H1 (cell line): ENCODE data around the gene MYO15A. TPM values are rescaled to one million over a fixed set of nuclear protein-coding genes. Genes with fewer than 3 reads are reported as not detected.

Source experiments
- CTCF ChIA-PET: fragments of 300-600 bp; sonication (Branson Sonifier 250); formaldehyde crosslinking; loops from one replicate; lab custom pipeline; 2021; ENCODE audit not compliant: partially characterized antibody; lab: Charles Lee
- POLR2A ChIA-PET: fragments of 300-600 bp; sonication (Branson Sonifier 250); formaldehyde crosslinking; loops from one replicate; lab custom pipeline; 2021; ENCODE audit warnings: inconsistent platforms; ENCODE audit not compliant: partially characterized antibody; lab: Charles Lee
- DNase-seq, 2 experiments: peaks; one replicate each; pipeline versions ENCODE4 v3.0.0 to v3.0.0-alpha.2; 2010 to 2022; ENCODE audit warnings: low spot score in 2 of 2, low read depth in 1 of 2, mixed read lengths in 1 of 2
- FAIRE-seq: peaks from 2 replicates; lab custom pipeline; 2011; peaks lifted over from hg19 to GRCh38; lab: Jason Lieb, UNC
- H2AFZ ChIP-seq: 2 replicates; pipeline ENCODE4 v1.8.1; 2012; ENCODE audit warnings: low read length, inconsistent platforms
- H2AK5ac ChIP-seq: 2 replicates; pipeline ENCODE4 v1.6.1; 2013; ENCODE audit warnings: low read depth, low read length
- H2BK120ac ChIP-seq: replicated peaks from 2 replicates; pipeline ENCODE3; 2013; ENCODE audit warnings: low read depth, low read length, inconsistent platforms
- H2BK12ac ChIP-seq: 2 replicates; pipeline ENCODE4 v1.6.1; 2013; ENCODE audit warnings: low read depth, low read length
- H2BK15ac ChIP-seq: 2 replicates; pipeline ENCODE4 v1.6.1; 2013; ENCODE audit warnings: low read length
- H2BK20ac ChIP-seq: 2 replicates; pipeline ENCODE4 v1.6.1; 2013; ENCODE audit warnings: low read length
- H2BK5ac ChIP-seq: 2 replicates; pipeline ENCODE4 v1.6.1; 2013; ENCODE audit warnings: low read depth, low read length
- H3K14ac ChIP-seq: 2 replicates; pipeline ENCODE4 v1.6.1; 2013; ENCODE audit warnings: inconsistent platforms; ENCODE audit not compliant: insufficient read length
- H3K18ac ChIP-seq: 2 replicates; pipeline ENCODE4 v1.6.1; 2013; ENCODE audit warnings: low read length; ENCODE audit errors: extremely low read depth
- H3K23ac ChIP-seq: 2 replicates; pipeline ENCODE4 v1.6.1; 2013; ENCODE audit warnings: inconsistent platforms; ENCODE audit not compliant: insufficient read length
- H3K23me2 ChIP-seq: 2 replicates; pipeline ENCODE4 v1.6.1; 2013; ENCODE audit warnings: low read depth, low read length
- H3K27ac ChIP-seq: 2 replicates; pipeline ENCODE4 v1.6.1; 2011; ENCODE audit warnings: low read depth, low read length, inconsistent platforms
- H3K27me3 ChIP-seq, 4 experiments: replicated peaks in 1 of 4; 1 replicate in 1 of 4; 2 replicates in 3 of 4; pipeline versions ENCODE4 v1.6.1 to v1.8.1; 2011 to 2013; ENCODE audit warnings: low read length in 3 of 4, mild to moderate bottlenecking in 3 of 4, inconsistent platforms in 2 of 4, mixed read lengths in 2 of 4, moderate library complexity in 1 of 4; ENCODE audit not compliant: control insufficient read depth in 3 of 4, insufficient read depth in 3 of 4; ENCODE audit errors: extremely low read depth in 1 of 4
- H3K36me3 ChIP-seq, 4 experiments: 2 replicates each; pipeline versions ENCODE4 v1.6.1 to v1.8.1; 2011 to 2013; ENCODE audit warnings: mild to moderate bottlenecking in 4 of 4, low read length in 3 of 4, moderate library complexity in 2 of 4, control low read depth in 1 of 4, inconsistent platforms in 1 of 4; ENCODE audit not compliant: insufficient read depth in 4 of 4, control insufficient read depth in 2 of 4
- H3K4ac ChIP-seq: replicated peaks from 2 replicates; pipeline ENCODE3; 2013; ENCODE audit warnings: low read length, low read depth, mixed read lengths, inconsistent platforms; ENCODE audit not compliant: insufficient read length
- H3K4me1 ChIP-seq, 4 experiments: replicated peaks in 1 of 4; 1 replicate in 1 of 4; 2 replicates in 3 of 4; pipeline versions ENCODE4 v1.6.1 to v1.8.1; 2011 to 2013; ENCODE audit warnings: low read length in 3 of 4, inconsistent platforms in 2 of 4, mixed read lengths in 1 of 4; ENCODE audit not compliant: insufficient read depth in 4 of 4, control insufficient read depth in 3 of 4
- H3K4me2 ChIP-seq, 2 experiments: 2 replicates each; pipeline versions ENCODE4 v1.6.1 to v1.8.1; 2011 to 2013; ENCODE audit warnings: low read depth in 2 of 2, low read length in 2 of 2, control low read depth in 1 of 2, inconsistent platforms in 1 of 2, mild to moderate bottlenecking in 1 of 2; ENCODE audit not compliant: insufficient read depth in 1 of 2
- H3K4me3 ChIP-seq, 4 experiments: fragments of 200-600, 300-600 bp in 1 of 4; sonication (generic), shearing (Covaris generic), sonication (Bioruptor Twin) in 1 of 4; 2 replicates each; pipeline versions ENCODE4 v1.5.1 to v1.8.1; 2011 to 2016; ENCODE audit warnings: low read length in 4 of 4, low read depth in 3 of 4, control low read depth in 2 of 4, inconsistent platforms in 2 of 4, mild to moderate bottlenecking in 2 of 4, mixed read lengths in 1 of 4, moderate library complexity in 1 of 4; ENCODE audit not compliant: insufficient read depth in 2 of 4; ENCODE audit errors: extremely low read depth in 1 of 4
- H3K56ac ChIP-seq: replicated peaks from 2 replicates; pipeline ENCODE3; 2013; ENCODE audit warnings: low read depth, mild to moderate bottlenecking, mixed read lengths, low read length, inconsistent platforms; ENCODE audit not compliant: insufficient read length
- H3K79me1 ChIP-seq: 2 replicates; pipeline ENCODE4 v1.6.1; 2013; ENCODE audit warnings: low read depth, low read length, control low read depth
- H3K79me2 ChIP-seq, 2 experiments: 2 replicates each; pipeline versions ENCODE4 v1.6.1 to v1.8.1; 2012 to 2013; ENCODE audit warnings: low read length in 2 of 2, mild to moderate bottlenecking in 2 of 2, inconsistent platforms in 1 of 2; ENCODE audit not compliant: insufficient read depth in 2 of 2, control insufficient read depth in 1 of 2
- H3K9ac ChIP-seq, 4 experiments: replicated peaks in 1 of 4; 1 replicate in 1 of 4; 2 replicates in 3 of 4; pipeline versions ENCODE4 v1.6.1 to v1.8.1; 2011 to 2013; ENCODE audit warnings: low read depth in 3 of 4, low read length in 3 of 4, control low read depth in 2 of 4, mild to moderate bottlenecking in 2 of 4, moderate library complexity in 2 of 4, inconsistent platforms in 1 of 4; ENCODE audit errors: extremely low read depth in 1 of 4
- H3K9me3 ChIP-seq, 2 experiments: 2 replicates each; pipeline versions ENCODE4 v1.6.1 to v1.8.1; 2012 to 2013; ENCODE audit warnings: mild to moderate bottlenecking in 2 of 2, moderate library complexity in 2 of 2, control low read depth in 1 of 2, inconsistent platforms in 1 of 2, low read depth in 1 of 2, low read length in 1 of 2, mixed read lengths in 1 of 2; ENCODE audit not compliant: insufficient read depth in 2 of 2
- H4K20me1 ChIP-seq, 2 experiments: replicated peaks in 1 of 2; 2 replicates each; pipeline versions ENCODE3 to v1.8.1; 2011 to 2013; ENCODE audit warnings: inconsistent platforms in 2 of 2, low read length in 2 of 2, mild to moderate bottlenecking in 1 of 2; ENCODE audit not compliant: insufficient read depth in 2 of 2, control insufficient read depth in 1 of 2
- H4K5ac ChIP-seq: 2 replicates; pipeline ENCODE4 v1.6.1; 2013; ENCODE audit warnings: low read length, low read depth, mixed read lengths, inconsistent platforms; ENCODE audit not compliant: insufficient read length
- H4K8ac ChIP-seq: 2 replicates; pipeline ENCODE4 v1.8.0; 2013; ENCODE audit warnings: mild to moderate bottlenecking, moderate library complexity, low read length, inconsistent platforms; ENCODE audit not compliant: insufficient read depth; ENCODE audit errors: extremely low read depth
- H4K91ac ChIP-seq: replicated peaks from 2 replicates; pipeline ENCODE3; 2013; ENCODE audit warnings: low read length, mixed read lengths, inconsistent platforms; ENCODE audit not compliant: insufficient read length
- GABPA ChIP-seq: IDR thresholded peaks from 2 replicates; pipeline ENCODE4 v1.6.1; 2011; ENCODE audit warnings: mild to moderate bottlenecking, low read length, moderate library complexity, borderline replicate concordance; ENCODE audit not compliant: insufficient read depth
- POLR2AphosphoS5 ChIP-seq: IDR thresholded peaks from 2 replicates; pipeline ENCODE4 v1.6.1; 2011; ENCODE audit warnings: low read depth, low read length
- RXRA ChIP-seq: IDR thresholded peaks from 2 replicates; pipeline ENCODE4 v1.6.1; 2011; ENCODE audit warnings: low read depth, mild to moderate bottlenecking, low read length, moderate library complexity; ENCODE audit not compliant: insufficient read depth
- SIRT6 ChIP-seq: IDR thresholded peaks from one replicate; pipeline ENCODE4 v1.7.1; 2012; ENCODE audit warnings: low read length, inconsistent platforms
- SRF ChIP-seq: IDR thresholded peaks from 2 replicates; pipeline ENCODE4 v1.6.1; 2011; ENCODE audit warnings: mild to moderate bottlenecking, low read depth, low read length, moderate library complexity
- TAF7 ChIP-seq: optimal IDR thresholded peaks from 2 replicates; pipeline ENCODE3; 2011; ENCODE audit warnings: low read depth, mild to moderate bottlenecking, inconsistent platforms, low read length, moderate library complexity, borderline replicate concordance
- WGBS, 2 experiments: shearing (Covaris generic) in 1 of 2; methylation state at CpG; one replicate each; pipeline versions ENCODE4 v1.1.6 to v1.1.7; 2013 to 2015; ENCODE audit warnings: low lambda C conversion rate in 2 of 2, mixed read lengths in 2 of 2, inconsistent platforms in 1 of 2, low coverage in 1 of 2, missing lambda C conversion rate in 1 of 2; ENCODE audit not compliant: insufficient replicate concordance in 2 of 2, insufficient coverage in 1 of 2, insufficient read length in 1 of 2; ENCODE audit errors: extremely low coverage in 1 of 2, missing lambda C conversion rate in 1 of 2; 5-methylcytosine and 5-hydroxymethylcytosine counted together
- polyA plus RNA-seq, 7 experiments: library from polyadenylated mRNA; depleted of rRNA in 3 of 7; stranded (reverse) in 5 of 7; unstranded in 2 of 7; fragments of >200 nt in 5 of 7; fragments of 200-250 nt in 2 of 7; gene quantifications; 1 replicate in 5 of 7; 2 replicates in 1 of 7; 4 replicates in 1 of 7; pipeline versions ENCODE4 v1.2.1 to v1.2.3, GENCODE V29; 2011 to 2013; ENCODE audit warnings: missing spikeins in 2 of 7, mixed read lengths in 2 of 7
- total RNA-seq: library from RNA; stranded (reverse); fragmentation: NEBNext Ultra II Directional; extraction: Animal tissue kit (Norgen Biotek cat#: 25700); gene quantifications from 2 replicates; pipeline ENCODE4 v1.2.1, GENCODE V29; 2021
- TF ChIP-seq, protein P1 (sequence below), 3 experiments: IDR thresholded peaks; 1 replicate in 2 of 3; 2 replicates in 1 of 3; pipeline versions ENCODE4 v1.5.1 to v1.6.1; 2011; ENCODE audit warnings: low read length in 3 of 3, mild to moderate bottlenecking in 3 of 3, inconsistent platforms in 2 of 3, low read depth in 1 of 3, moderate library complexity in 1 of 3; ENCODE audit not compliant: insufficient read depth in 1 of 3; ENCODE audit errors: control extremely low read depth in 1 of 3

MYO15A gene
- total and polyA plus RNA-seq, 2 of the 8 experiments (the other 6 are each of a cell fraction or from before 2014, with no cell fraction given): 1.6 to 4.2 TPM

DNA sequence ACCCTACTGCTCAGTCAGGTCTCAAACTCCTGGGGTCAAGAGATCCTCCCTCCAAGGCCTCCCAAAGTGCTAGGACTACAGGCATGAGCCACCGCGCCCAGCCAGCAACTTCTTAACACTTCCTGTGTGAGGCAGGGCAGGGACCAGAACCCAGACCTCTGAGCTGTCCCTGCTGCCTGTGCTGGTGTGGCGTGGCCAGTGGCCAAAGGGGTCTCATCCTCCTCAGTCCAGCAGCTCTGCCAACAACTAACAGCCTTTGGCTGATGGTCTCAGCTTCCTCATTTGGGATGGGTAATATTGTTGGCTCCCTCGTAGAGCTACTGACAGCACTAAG, 115.5 kb downstream of the MYO15A start:
- Histone ChIP-seq H4K91ac (peak overlapping the region; percentile 81), H3K9ac (peak overlapping the region in 3 of 4 experiments; percentile 48 to 72 (median 64); a peak in 5 of 7 replicates), H2BK20ac (no peak overlapping the region), H3K27ac (peak overlapping the region; percentile 97), H2BK15ac (peak overlapping the region; percentile 9; the same call in 1 of the 2 replicates), H3K4me2 (peak overlapping the region; percentile 73 to 100), H3K18ac (peak overlapping the region; percentile 53), H2BK5ac (peak overlapping the region; percentile 96), H3K36me3 (no peaks in the 10 kb centered on the region), H3K4me1 (peaks cover 0 to 18% (median 10%) of the 10 kb centered on the region in 4 experiments; a peak in 6 of 7 replicates), H3K9me3 (no peaks in the 10 kb centered on the region), H4K20me1 (peaks cover 7 to 13% of the 10 kb centered on the region in 2 experiments), H3K23me2 (peaks cover 13% of the 10 kb centered on the region), H2AFZ (no peak overlapping the region), H3K23ac (no peak overlapping the region), H2BK120ac (no peak overlapping the region), H3K27me3 (no peaks in the 10 kb centered on the region), H3K56ac (peak overlapping the region; percentile 62), H3K79me1 (peaks cover 29% of the 10 kb centered on the region), H3K4me3 (peak overlapping the region; percentile 9 to 76 (median 50); a peak in 5 of 8 replicates), H3K14ac (no peak overlapping the region), H2BK12ac (peak overlapping the region; percentile 65), H3K79me2 (peaks cover 8 to 32% of the 10 kb centered on the region in 2 experiments), H2AK5ac (0 out of 2 replicates have a peak overlapping the region, but pooled peaks have one; percentile 29), H4K8ac (peak overlapping the region; percentile 93; the same call in 1 of the 2 replicates), H4K5ac (peak overlapping the region; percentile 65), H3K4ac (peak overlapping the region; percentile 39)
- ChIA-PET CTCF (interaction anchor here (0.8 to 1.7 kb wide), 12 partner anchors 8 to 97 kb away, joined by 3 to 8 read pairs (median 4); partner anchors contain the start of gene FLII), POLR2A (interaction anchor here (0.7 to 2.8 kb wide), 24 partner anchors 8 to 84 kb away, joined by 3 to 22 read pairs (median 5); partner anchors contain the start of genes ALKBH5 and MIEF2)
- 67% methylated on average over 4 of the region's 4 CpGs; no CpG with 5 or more reads in 1 of the 2 experiments for WGBS, 2 experiments
- TF ChIP-seq, protein P1, sequence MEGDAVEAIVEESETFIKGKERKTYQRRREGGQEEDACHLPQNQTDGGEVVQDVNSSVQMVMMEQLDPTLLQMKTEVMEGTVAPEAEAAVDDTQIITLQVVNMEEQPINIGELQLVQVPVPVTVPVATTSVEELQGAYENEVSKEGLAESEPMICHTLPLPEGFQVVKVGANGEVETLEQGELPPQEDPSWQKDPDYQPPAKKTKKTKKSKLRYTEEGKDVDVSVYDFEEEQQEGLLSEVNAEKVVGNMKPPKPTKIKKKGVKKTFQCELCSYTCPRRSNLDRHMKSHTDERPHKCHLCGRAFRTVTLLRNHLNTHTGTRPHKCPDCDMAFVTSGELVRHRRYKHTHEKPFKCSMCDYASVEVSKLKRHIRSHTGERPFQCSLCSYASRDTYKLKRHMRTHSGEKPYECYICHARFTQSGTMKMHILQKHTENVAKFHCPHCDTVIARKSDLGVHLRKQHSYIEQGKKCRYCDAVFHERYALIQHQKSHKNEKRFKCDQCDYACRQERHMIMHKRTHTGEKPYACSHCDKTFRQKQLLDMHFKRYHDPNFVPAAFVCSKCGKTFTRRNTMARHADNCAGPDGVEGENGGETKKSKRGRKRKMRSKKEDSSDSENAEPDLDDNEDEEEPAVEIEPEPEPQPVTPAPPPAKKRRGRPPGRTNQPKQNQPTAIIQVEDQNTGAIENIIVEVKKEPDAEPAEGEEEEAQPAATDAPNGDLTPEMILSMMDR (IDR thresholded peaks at IDR 0.05; ENCODE audit: control extremely low read depth in 1 of 3, insufficient read depth in 1 of 3, low read depth in 1 of 3, low read length in 3 of 3): no peak
- TF ChIP-seq SRF (no peak), SIRT6 (no peak), TAF7 (no peak), RXRA (no peak), POLR2AphosphoS5 (no peak), GABPA (no peak)
- DNase-seq: no peak
- no peak for FAIRE-seq
